A549 treated with Mapracorat at 1 μM for 4 hours (cell line): ENCODE data around the gene HRK. TPM values are rescaled to one million over a fixed set of nuclear protein-coding genes. Genes with fewer than 3 reads are reported as not detected.

ENCODE experiments used
- total RNA-seq: library from RNA; stranded (reverse); fragments of 200-300 nt; extraction: Qiagen RNA extraction; gene quantifications from 5 replicates; pipeline ENCODE4 v1.2.3, GENCODE V29; 2022

The HRK gene
- 1.0 to 1.6 TPM (median 1.4 TPM) in 5 replicates for total RNA-seq

GRCh38 chr12:116881325-116881876 lies at the start of gene HRK:
TSS of gene HRK (minus strand) at chr12:116881441. CDS start at chr12:116881307, 134 bp downstream.

GRCh38 chr12:116910645-116911451 lies 29.6 kb upstream of the HRK start, which contains the start of gene FBXW8:
TSS of gene FBXW8 (plus strand) at chr12:116910950. CDS start at chr12:116911038, 88 bp downstream.

Other genes starting within 250 kb of the HRK start
- 15.5 to 30.5 TPM (median 23.4 TPM) in 5 replicates for gene SPRING1, start 143.4 kb downstream of the HRK start, total RNA-seq
- gene RNFT2, start 143.1 kb downstream of the HRK start, total RNA-seq = 1.9 to 3.5 TPM (median 2.3 TPM) in 5 replicates
- gene FBXW8, start 29.5 kb upstream of the HRK start, total RNA-seq = 4.3 to 6.3 TPM (median 5.7 TPM) in 5 replicates
- gene TESC, start 218.0 kb upstream of the HRK start, total RNA-seq = 107 to 149 TPM (median 137 TPM) in 5 replicates